Breast epithelium (tissue), 4 donors: ENCODE data around the gene CCDC86. TPM values are rescaled to one million over a fixed set of nuclear protein-coding genes. Genes with fewer than 3 reads are reported as not detected.

ENCODE experiments used
- DNase-seq, 2 donors: peaks; one replicate each; pipeline ENCODE4 v3.0.0-alpha.2; 2019; ENCODE audit warnings: low spot score in 2 of 2
- H3K27ac ChIP-seq, 2 donors: fragments of 200-600 bp; sonication (generic) in 1 of 2; one replicate each; pipeline ENCODE4 v1.5.1; 2016 to 2019; ENCODE audit warnings: mild to moderate bottlenecking in 1 of 2
- H3K27me3 ChIP-seq, 2 donors: fragments of 200-600 bp; sonication (generic) in 1 of 2; one replicate each; pipeline versions ENCODE4 v1.5.1 to v1.6.0; 2017 to 2019; ENCODE audit warnings: control low read depth in 1 of 2, mild to moderate bottlenecking in 1 of 2
- H3K36me3 ChIP-seq: fragments of 200-600 bp; one replicate; pipeline ENCODE4 v1.5.1; 2019
- H3K4me1 ChIP-seq, 2 donors: fragments of 200-600 bp; sonication (generic); one replicate each; pipeline ENCODE4 v1.5.1; 2016 to 2019; ENCODE audit warnings: control low read depth in 1 of 2
- H3K4me3 ChIP-seq, 3 donors: fragments of 200-600 bp; sonication (generic); 1 replicate in 2 of 3; 2 replicates in 1 of 3; pipeline ENCODE4 v1.5.1; 2016 to 2019; ENCODE audit warnings: mild to moderate bottlenecking in 3 of 3, moderate library complexity in 2 of 3
- H3K9me3 ChIP-seq, 2 donors: fragments of 200-600 bp; sonication (generic) in 1 of 2; one replicate each; pipeline ENCODE4 v1.5.1; 2016 to 2019; ENCODE audit warnings: control low read depth in 1 of 2
- POLR2A ChIP-seq: fragments of 450-650 bp; IDR thresholded peaks from one replicate; pipeline ENCODE4 v1.6.1; 2016; ENCODE audit warnings: antibody characterized with exemption, mild to moderate bottlenecking, moderate library complexity
- POLR2AphosphoS5 ChIP-seq, 3 donors: sonication (generic); formaldehyde crosslinking; IDR thresholded peaks; one replicate each; pipeline ENCODE4 v1.6.1; 2017; ENCODE audit warnings: antibody characterized with exemption in 3 of 3
- intact Hi-C: fragments of 100-400 bp; cut with DNase I; formaldehyde crosslinking; loops from one replicate; pipeline ENCODE4 v1.15.1; 2023; ENCODE audit warnings: low total_unique reads
- total RNA-seq, 3 donors: library from RNA; depleted of rRNA; stranded (reverse); fragments of >200 nt; gene quantifications; one replicate each; pipeline ENCODE4 v1.1.0, GENCODE V29; 2016
- TF ChIP-seq, protein P1 (sequence below), 3 donors: fragments of 450-650 bp; IDR thresholded peaks; one replicate each; pipeline ENCODE4 v1.5.1; 2016 to 2017; ENCODE audit warnings: antibody characterized with exemption in 3 of 3, mild to moderate bottlenecking in 3 of 3, moderate library complexity in 3 of 3

Gene CCDC86
- total RNA-seq, 3 donors from 2014 or later = 17.8 to 22.9 (median 19.5) TPM

DNA sequence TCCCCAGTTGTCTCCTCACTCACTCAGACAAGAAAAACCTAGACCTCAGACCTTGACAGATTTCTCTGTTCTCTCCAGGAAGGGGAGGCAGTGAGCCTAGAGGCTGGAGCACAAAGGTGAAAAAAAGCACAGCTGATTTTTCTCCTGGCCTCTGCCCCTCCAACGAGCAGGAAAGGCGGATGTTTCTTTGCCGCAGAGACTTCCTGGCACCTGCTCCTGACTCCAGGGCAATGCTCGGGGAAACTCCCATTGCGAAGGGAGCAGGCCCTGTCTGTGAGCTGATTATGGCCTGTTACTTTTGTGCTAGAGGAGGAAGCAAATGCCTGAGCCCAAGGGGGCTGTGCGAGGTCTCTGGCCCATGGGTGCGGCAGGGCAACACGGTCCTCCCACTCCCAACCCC is 31.3 kb upstream of the CCDC86 start:
- intact Hi-C loops = no loop called here
- no peak for TF ChIP-seq POLR2A
- DNase-seq = no peak
- no peak overlapping the region for H3K27ac ChIP-seq
- H3K36me3 ChIP-seq = no peaks in the 10 kb centered on the region
- H3K27me3 ChIP-seq = no peaks in the 10 kb centered on the region
- no peak overlapping the region for H3K4me3 ChIP-seq
- no peaks in the 10 kb centered on the region for H3K4me1 ChIP-seq
- no peaks in the 10 kb centered on the region for H3K9me3 ChIP-seq

DNA sequence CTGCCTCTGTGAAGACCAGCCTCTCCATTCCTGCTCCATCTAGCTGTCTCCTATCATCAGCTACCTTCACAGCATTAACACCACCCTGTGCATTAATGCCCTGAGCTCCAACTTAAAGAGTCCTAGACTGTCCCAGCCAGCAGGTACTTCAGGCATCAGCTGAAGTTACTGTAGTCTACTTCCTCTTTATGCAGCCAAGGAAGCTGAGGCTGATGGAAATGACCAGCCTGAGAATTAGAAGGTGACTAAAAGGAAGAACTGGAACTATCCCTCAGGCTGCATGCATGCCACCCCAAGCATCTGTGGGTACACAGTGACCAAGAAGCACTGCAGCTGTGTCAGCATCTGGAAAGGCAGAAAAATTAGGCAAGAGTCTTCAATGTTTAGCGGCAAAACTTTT is 28.6 kb upstream of the CCDC86 start:
- TF ChIP-seq POLR2A (no peak), POLR2AphosphoS5 (IDR thresholded peaks at IDR 0.05) (no peak)
- TF ChIP-seq, protein P1, sequence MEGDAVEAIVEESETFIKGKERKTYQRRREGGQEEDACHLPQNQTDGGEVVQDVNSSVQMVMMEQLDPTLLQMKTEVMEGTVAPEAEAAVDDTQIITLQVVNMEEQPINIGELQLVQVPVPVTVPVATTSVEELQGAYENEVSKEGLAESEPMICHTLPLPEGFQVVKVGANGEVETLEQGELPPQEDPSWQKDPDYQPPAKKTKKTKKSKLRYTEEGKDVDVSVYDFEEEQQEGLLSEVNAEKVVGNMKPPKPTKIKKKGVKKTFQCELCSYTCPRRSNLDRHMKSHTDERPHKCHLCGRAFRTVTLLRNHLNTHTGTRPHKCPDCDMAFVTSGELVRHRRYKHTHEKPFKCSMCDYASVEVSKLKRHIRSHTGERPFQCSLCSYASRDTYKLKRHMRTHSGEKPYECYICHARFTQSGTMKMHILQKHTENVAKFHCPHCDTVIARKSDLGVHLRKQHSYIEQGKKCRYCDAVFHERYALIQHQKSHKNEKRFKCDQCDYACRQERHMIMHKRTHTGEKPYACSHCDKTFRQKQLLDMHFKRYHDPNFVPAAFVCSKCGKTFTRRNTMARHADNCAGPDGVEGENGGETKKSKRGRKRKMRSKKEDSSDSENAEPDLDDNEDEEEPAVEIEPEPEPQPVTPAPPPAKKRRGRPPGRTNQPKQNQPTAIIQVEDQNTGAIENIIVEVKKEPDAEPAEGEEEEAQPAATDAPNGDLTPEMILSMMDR (IDR thresholded peaks at IDR 0.05) = no peak
- H3K36me3 ChIP-seq = no peaks in the 10 kb centered on the region
- intact Hi-C loops = no loop called here

DNA sequence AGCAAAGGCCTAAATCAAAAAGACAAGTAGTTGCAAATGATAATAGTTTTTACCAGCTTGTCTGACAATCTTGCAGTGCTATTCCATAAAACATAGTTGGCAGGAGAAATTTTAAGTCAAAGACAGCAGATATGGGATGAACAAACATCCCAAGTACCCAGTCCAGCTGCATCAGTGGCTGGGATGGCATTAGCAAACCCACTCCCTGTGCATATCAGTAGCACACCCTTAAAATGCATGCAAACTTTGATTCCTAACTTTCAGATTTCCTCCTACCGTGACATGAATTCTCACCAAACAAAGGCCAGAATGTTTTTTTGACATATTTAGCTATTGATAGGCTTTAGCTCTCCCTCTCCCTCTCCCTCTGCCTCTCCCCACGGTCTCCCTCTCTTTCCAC is 27.8 kb upstream of the CCDC86 start:
- Histone ChIP-seq H3K4me3 (no peak overlapping the region), H3K36me3 (no peaks in the 10 kb centered on the region), H3K4me1 (no peaks in the 10 kb centered on the region), H3K9me3 (peaks cover 9 to 14% of the 10 kb centered on the region in 2 donors), H3K27me3 (no peaks in the 10 kb centered on the region), H3K27ac (no peak overlapping the region)
- TF ChIP-seq POLR2AphosphoS5 (IDR thresholded peaks at IDR 0.05) (no peak), POLR2A (no peak)
- TF ChIP-seq, protein P1 (IDR thresholded peaks at IDR 0.05) = no peak
- intact Hi-C loops = no loop called here
- DNase-seq = no peak

More for the DNA sequence above, 28.6 kb upstream of the CCDC86 start:
- peaks cover 9 to 14% of the 10 kb centered on the region in 2 donors for H3K9me3 ChIP-seq
- DNase-seq = no peak
- H3K27ac ChIP-seq = no peak overlapping the region
- no peaks in the 10 kb centered on the region for H3K27me3 ChIP-seq
- no peaks in the 10 kb centered on the region for H3K4me1 ChIP-seq
- no peak overlapping the region for H3K4me3 ChIP-seq

DNA sequence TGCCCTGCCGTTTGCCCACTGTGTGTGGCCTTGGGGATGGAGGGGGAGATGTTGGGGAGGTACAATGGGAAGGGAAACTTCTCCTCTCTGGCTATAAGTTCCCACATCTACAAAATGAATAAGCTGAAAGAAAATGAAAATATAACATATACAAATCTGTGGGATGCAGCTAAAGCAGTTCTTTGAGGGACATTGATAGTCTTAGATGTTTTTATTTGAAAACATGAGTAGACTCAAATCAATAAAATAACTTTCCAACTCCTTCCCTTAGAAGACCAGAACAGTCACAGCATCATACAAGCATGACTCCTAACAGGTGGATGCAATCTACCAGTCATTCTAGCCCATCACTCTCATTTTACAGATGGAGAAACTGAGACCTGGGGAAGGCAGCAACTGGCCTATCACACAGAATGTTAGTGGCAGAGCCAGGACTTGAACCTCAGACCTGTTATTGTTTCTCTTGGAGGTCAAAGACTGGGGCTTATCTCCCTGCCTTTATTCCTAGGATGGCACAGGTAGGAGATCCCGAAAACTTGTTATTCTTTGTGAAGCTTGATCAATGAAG is 25.2 kb upstream of the CCDC86 start:
- H3K27ac ChIP-seq = no peak overlapping the region
- H3K4me3 ChIP-seq = no peak overlapping the region
- TF ChIP-seq POLR2AphosphoS5 (IDR thresholded peaks at IDR 0.05) (no peak), POLR2A (no peak)
- TF ChIP-seq, protein P1 (IDR thresholded peaks at IDR 0.05) = no peak
- H3K27me3 ChIP-seq = no peaks in the 10 kb centered on the region
- no peaks in the 10 kb centered on the region for H3K36me3 ChIP-seq
- peaks cover 9 to 14% of the 10 kb centered on the region in 2 donors for H3K9me3 ChIP-seq
- H3K4me1 ChIP-seq = no peaks in the 10 kb centered on the region
- intact Hi-C loops = no loop called here
- DNase-seq = no peak

DNA sequence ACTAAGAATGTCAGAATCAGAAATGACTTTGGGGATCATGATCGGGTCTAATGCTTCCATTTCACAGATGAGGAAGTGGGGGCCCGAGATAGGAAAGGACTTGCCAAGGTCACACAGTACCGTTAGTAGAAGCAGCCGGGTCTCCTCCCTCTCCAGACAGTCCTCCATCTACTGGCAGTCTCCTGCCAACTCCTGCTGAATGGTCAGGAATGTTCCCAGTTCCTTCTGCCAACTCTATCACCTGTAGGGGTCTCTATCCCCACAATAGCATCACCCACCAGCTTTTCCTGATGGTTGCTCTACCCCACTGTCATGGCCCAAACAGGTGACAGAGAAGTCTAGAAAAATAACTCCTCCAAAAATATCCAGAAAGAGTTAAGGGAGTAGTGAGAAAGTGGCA is 23.9 kb upstream of the CCDC86 start:
- Histone ChIP-seq H3K9me3 (peaks cover 9 to 14% of the 10 kb centered on the region in 2 donors), H3K27me3 (no peaks in the 10 kb centered on the region), H3K4me3 (no peak overlapping the region), H3K4me1 (no peaks in the 10 kb centered on the region), H3K27ac (no peak overlapping the region), H3K36me3 (no peaks in the 10 kb centered on the region)
- no peak for TF ChIP-seq POLR2A
- TF ChIP-seq, protein P1 (IDR thresholded peaks at IDR 0.05) = no peak
- DNase-seq = no peak
- intact Hi-C loops = no loop called here
